Heart left ventricle (tissue), 16 donors: Measurements from ENCODE around the gene VWA3B. TPM values are rescaled to one million over a fixed set of nuclear protein-coding genes. Genes with fewer than 3 reads are reported as not detected.

Experiments used
- ATAC-seq, 4 donors: fragments of 200-7000 bp; cut with Tn5 transposase; one replicate each; pipeline ENCODE4 v1.9.1; 2020 to 2022; ENCODE audit warnings: moderate library complexity in 4 of 4, mild to moderate bottlenecking in 3 of 4, moderate number of reproducible peaks in 1 of 4
- DNase-seq, 5 donors: peaks; one replicate each; pipeline ENCODE4 v3.0.0-alpha.2; 2020
- H3K27ac ChIP-seq, 12 donors: fragments of 200-600 bp; sonication (generic) in 4 of 12; one replicate each; pipeline versions ENCODE4 v1.5.0 to v1.8.0; 2016 to 2022; ENCODE audit warnings: mild to moderate bottlenecking in 2 of 12
- H3K27me3 ChIP-seq, 9 donors: fragments of 200-600 bp; sonication (generic) in 2 of 9; one replicate each; pipeline versions ENCODE4 v1.5.1 to v1.8.0; 2016 to 2022; ENCODE audit warnings: mild to moderate bottlenecking in 3 of 9
- H3K36me3 ChIP-seq, 9 donors: fragments of 200-600 bp; sonication (generic) in 2 of 9; one replicate each; pipeline versions ENCODE4 v1.5.0 to v1.8.0; 2018 to 2022; ENCODE audit warnings: mild to moderate bottlenecking in 2 of 9
- H3K4me1 ChIP-seq, 12 donors: fragments of 200-600 bp; sonication (generic) in 4 of 12; one replicate each; pipeline versions ENCODE4 v1.5.0 to v1.8.0; 2016 to 2022; ENCODE audit warnings: mild to moderate bottlenecking in 3 of 12
- H3K4me3 ChIP-seq, 12 donors: fragments of 200-600 bp; sonication (generic) in 4 of 12; one replicate each; pipeline versions ENCODE4 v1.5.0 to v1.8.0; 2017 to 2022; ENCODE audit warnings: mild to moderate bottlenecking in 9 of 12, moderate library complexity in 4 of 12
- H3K9me3 ChIP-seq, 12 donors: fragments of 200-600 bp; sonication (generic) in 4 of 12; one replicate each; pipeline versions ENCODE4 v1.5.0 to v1.8.0; 2016 to 2022; ENCODE audit warnings: mild to moderate bottlenecking in 1 of 12
- POLR2A ChIP-seq, 2 donors: fragments of 450-650 bp; IDR thresholded peaks; one replicate each; pipeline ENCODE4 v1.6.1; 2017; ENCODE audit warnings: antibody characterized with exemption in 2 of 2, mild to moderate bottlenecking in 2 of 2, moderate library complexity in 2 of 2
- WGBS, 4 donors: extraction: QIAGEN DNeasy Blood & Tissue Kit in 2 of 4; methylation state at CpG; one replicate each; pipeline versions ENCODE4 v1.1.5 to v1.1.7; 2013 to 2018; 5-methylcytosine and 5-hydroxymethylcytosine counted together
- intact Hi-C, 10 donors: fragments of 100-400 bp; cut with DNase I; formaldehyde crosslinking; loops; one replicate each; pipeline versions ENCODE4 v1.11.1 to v1.14.2; 2022
- polyA plus RNA-seq, 2 donors: library from polyadenylated mRNA; stranded (reverse); fragments of 200-250 nt; gene quantifications; one replicate each; pipeline ENCODE4 v1.2.3, GENCODE V29; 2013
- total RNA-seq, 9 donors: library from RNA; depleted of rRNA in 2 of 9; stranded (reverse); fragments of >200 nt in 2 of 9; fragmentation: NEBNext Ultra II Directional in 3 of 9; extraction: Animal tissue kit (Norgen Biotek cat#: 25700) in 3 of 9; gene quantifications; one replicate each; pipeline versions ENCODE4 v1.1.0 to v1.2.4, GENCODE V29; 2016 to 2023
- TF ChIP-seq, protein P1 (sequence below), 12 donors: fragments of 200-600 bp; sonication (generic) in 4 of 12; IDR thresholded peaks; one replicate each; pipeline versions ENCODE4 v1.5.0 to v1.8.0; 2018 to 2022; ENCODE audit warnings: antibody characterized with exemption in 12 of 12, mild to moderate bottlenecking in 5 of 12
- donor health status: ischemic (EF 13 %, LVEDD 7.1; RV severe dilation, severe dysfunction).
- donor health status: healthy with polysubstance abuse.
- donor health status: DM: no; HTN: yes; CAD: no.
- donor health status: DM: no; HTN: no; CAD: no.
- donor health status: ischemic (EF 25% LVEDD 6.9; RV normal size, moderate dysfunction).
- donor health status: ischemic (EF 25% LVEDD 5.7; RV mildly dilated, moderate dysfunction).
- donor health status: healthy.
- donor health status: DM: yes; HTN: yes; CAD: no.
- donor health status: ischemic (EF 35%, LVEDD 5.7; RV mildly dilated, moderate dysfunction).
- donor health status: nonischemic (EF 11% LVEDD 7.7; RV severe dilation, severe dysfunction).
- donor health status: DM: yes; HTN: yes; CAD: no.
- donor health status: PGD.
- donor health status: ischemic (EF 29% LVEDD 5.4; RV normal size, mild dysfunction).
- donor health status: nonischemic (EF 23%, LVEDD 6.1; RV moderate dilation, normal function).

VWA3B gene
- total and polyA plus RNA-seq, 11 donors = 0.11 to 0.61 (median 0.24) TPM; not detected in 1

DNA sequence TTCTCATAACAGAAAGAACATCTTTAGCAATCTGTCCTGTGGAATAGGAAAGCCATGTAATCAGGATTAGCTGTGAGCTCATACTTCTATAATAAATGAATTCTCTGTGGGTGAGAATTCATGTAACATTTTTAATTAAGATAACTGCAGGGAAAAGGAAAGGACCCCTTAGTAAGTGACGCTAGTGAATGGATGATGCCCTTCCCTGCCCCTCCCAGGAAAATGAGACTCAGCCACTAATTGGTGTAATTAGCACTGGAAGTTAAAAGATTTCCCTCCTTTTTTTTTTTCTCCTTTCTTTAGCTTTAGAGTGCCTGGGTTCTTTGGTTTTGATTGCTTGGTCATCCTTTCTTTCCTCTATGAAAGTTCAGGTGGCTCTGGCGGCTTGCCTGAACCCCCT lies 90.3 kb downstream of the VWA3B start:
- TF ChIP-seq, protein P1, sequence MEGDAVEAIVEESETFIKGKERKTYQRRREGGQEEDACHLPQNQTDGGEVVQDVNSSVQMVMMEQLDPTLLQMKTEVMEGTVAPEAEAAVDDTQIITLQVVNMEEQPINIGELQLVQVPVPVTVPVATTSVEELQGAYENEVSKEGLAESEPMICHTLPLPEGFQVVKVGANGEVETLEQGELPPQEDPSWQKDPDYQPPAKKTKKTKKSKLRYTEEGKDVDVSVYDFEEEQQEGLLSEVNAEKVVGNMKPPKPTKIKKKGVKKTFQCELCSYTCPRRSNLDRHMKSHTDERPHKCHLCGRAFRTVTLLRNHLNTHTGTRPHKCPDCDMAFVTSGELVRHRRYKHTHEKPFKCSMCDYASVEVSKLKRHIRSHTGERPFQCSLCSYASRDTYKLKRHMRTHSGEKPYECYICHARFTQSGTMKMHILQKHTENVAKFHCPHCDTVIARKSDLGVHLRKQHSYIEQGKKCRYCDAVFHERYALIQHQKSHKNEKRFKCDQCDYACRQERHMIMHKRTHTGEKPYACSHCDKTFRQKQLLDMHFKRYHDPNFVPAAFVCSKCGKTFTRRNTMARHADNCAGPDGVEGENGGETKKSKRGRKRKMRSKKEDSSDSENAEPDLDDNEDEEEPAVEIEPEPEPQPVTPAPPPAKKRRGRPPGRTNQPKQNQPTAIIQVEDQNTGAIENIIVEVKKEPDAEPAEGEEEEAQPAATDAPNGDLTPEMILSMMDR (IDR thresholded peaks at IDR 0.05) = no peak
- TF ChIP-seq POLR2A (IDR thresholded peaks at IDR 0.05) = no peak
- WGBS, 4 donors = 51 to 60% (median 59%) methylated on average over 2 of the region's 2 CpGs
- no peaks in the 10 kb centered on the region for H3K9me3 ChIP-seq
- DNase-seq = no peak
- ATAC-seq = no peak
- no peaks in the 10 kb centered on the region for H3K4me1 ChIP-seq
- no peaks in the 10 kb centered on the region for H3K36me3 ChIP-seq
- no peak overlapping the region for H3K4me3 ChIP-seq
- H3K27me3 ChIP-seq = peaks cover 0 to 24% (median 0%) of the 10 kb centered on the region in 9 donors
- intact Hi-C loops = loop anchor here in 4 of 10 donors (5.0 to 10.0 kb wide), 2 partner anchors 370 to 372 kb away; no protein-coding TSS in a partner anchor
- no peak overlapping the region for H3K27ac ChIP-seq

DNA sequence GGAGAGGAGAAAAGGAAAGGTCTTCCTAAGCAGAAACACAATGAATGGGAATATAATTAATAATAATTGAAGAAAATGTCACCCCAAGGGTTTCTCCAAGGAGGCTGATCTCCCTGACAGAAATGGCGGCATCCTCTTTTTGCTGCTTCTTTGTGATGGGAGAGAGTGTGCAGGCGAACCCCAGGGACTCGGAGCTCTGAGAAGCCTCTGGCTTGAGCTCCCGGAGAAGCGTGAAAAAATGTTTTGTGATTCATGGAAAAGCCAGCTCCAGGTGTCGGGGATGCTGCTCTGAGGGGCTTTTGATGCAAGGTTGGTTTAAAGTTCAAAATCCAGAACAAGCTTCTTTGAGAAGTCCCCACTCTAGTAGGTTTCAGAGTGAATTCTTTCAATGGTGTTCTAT lies 91.0 kb downstream of the VWA3B start:
- Histone ChIP-seq H3K36me3 (no peaks in the 10 kb centered on the region), H3K4me3 (no peak overlapping the region), H3K4me1 (no peaks in the 10 kb centered on the region), H3K27ac (no peak overlapping the region), H3K27me3 (peaks cover 0 to 24% (median 0%) of the 10 kb centered on the region in 9 donors), H3K9me3 (no peaks in the 10 kb centered on the region)
- 73 to 78% (median 76%) methylated on average over 6 of the region's 6 CpGs for WGBS, 4 donors
- intact Hi-C loops = loop anchor here in 4 of 10 donors (5.0 to 10.0 kb wide), 2 partner anchors 371 to 373 kb away; no protein-coding TSS in a partner anchor
- DNase-seq (no peak), ATAC-seq (no peak)
- TF ChIP-seq POLR2A (IDR thresholded peaks at IDR 0.05) = no peak
- TF ChIP-seq, protein P1 (IDR thresholded peaks at IDR 0.05) = no peak

DNA sequence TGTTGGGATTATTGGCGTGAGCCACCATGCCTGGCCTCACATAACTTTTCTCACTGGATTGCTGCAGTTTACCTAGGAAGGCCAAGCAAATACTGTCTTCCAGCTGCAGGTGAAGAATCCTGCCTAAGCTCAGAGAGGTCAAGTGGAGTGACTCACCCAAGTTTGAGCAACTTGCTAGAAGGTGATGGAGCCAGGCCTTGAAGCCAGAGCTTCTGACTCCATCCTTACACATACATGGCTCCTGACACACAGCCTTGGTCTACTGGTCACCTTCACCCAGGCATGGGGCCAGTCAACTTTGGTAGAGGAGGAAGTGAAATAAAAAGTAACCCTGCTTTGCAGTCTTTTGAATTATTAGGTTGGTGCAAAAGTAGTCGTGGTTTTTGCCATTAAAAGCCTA lies 93.5 kb downstream of the VWA3B start:
- DNase-seq (no peak), ATAC-seq (no peak)
- intact Hi-C loops = no loop called here
- TF ChIP-seq, protein P1 (IDR thresholded peaks at IDR 0.05) = no peak
- no peak for TF ChIP-seq POLR2A (IDR thresholded peaks at IDR 0.05)
- Histone ChIP-seq H3K36me3 (no peaks in the 10 kb centered on the region), H3K9me3 (no peaks in the 10 kb centered on the region), H3K27me3 (peaks cover 0 to 19% (median 0%) of the 10 kb centered on the region in 9 donors), H3K4me1 (no peaks in the 10 kb centered on the region), H3K27ac (no peak overlapping the region), H3K4me3 (no peak overlapping the region)
- 91 to 98% (median 94%) methylated on average over 2 of the region's 2 CpGs for WGBS, 4 donors

DNA sequence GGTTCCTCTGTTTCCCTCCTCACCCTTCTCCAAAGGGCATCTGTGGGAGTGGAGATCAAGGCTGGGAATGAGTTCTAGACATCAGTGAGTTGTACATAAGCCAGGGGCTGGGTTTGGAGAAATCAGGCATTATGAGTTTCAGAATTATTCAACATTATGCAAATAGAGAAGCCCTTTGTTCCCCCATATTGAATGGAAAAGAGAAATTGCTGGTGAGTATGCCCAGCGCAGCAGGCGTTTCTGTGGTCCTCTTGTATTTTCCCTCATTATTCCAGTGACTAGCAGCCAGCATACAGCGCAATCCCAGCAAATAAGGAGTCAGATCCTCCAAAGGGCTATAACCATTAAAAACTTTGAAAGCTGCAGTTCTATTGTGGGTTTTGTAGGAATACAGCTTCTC lies 94.4 kb downstream of the VWA3B start:
- Histone ChIP-seq H3K4me3 (no peak overlapping the region), H3K4me1 (no peaks in the 10 kb centered on the region), H3K9me3 (no peaks in the 10 kb centered on the region), H3K36me3 (no peaks in the 10 kb centered on the region), H3K27ac (no peak overlapping the region), H3K27me3 (peaks cover 0 to 22% (median 0%) of the 10 kb centered on the region in 9 donors)
- WGBS, 4 donors = 91 to 98% (median 96%) methylated on average over 3 of the region's 3 CpGs
- TF ChIP-seq, protein P1 (IDR thresholded peaks at IDR 0.05) = no peak
- no peak for TF ChIP-seq POLR2A (IDR thresholded peaks at IDR 0.05)
- DNase-seq = no peak
- intact Hi-C loops = no loop called here
- no peak for ATAC-seq
